HepG2 (cell line): ENCODE measurements around the gene KDM7A. TPM values are rescaled to one million over a fixed set of nuclear protein-coding genes. Genes with fewer than 3 reads are reported as not detected.

Experiments used
- ARNTL ChIP-seq: sonication (generic); formaldehyde crosslinking; IDR thresholded peaks from 2 replicates; pipeline ENCODE4 v1.4.0; 2020; ENCODE audit warnings: mild to moderate bottlenecking, missing genetic modification reagents
- ATF2 ChIP-seq: sonication (generic); formaldehyde crosslinking; IDR thresholded peaks from 2 replicates; pipeline ENCODE4 v1.4.0; 2020; ENCODE audit warnings: missing genetic modification reagents
- CREB3 ChIP-seq: sonication (generic); formaldehyde crosslinking; IDR thresholded peaks from 2 replicates; pipeline ENCODE4 v1.5.0; 2020; ENCODE audit warnings: missing genetic modification reagents
- ELK4 ChIP-seq: sonication (generic); formaldehyde crosslinking; IDR thresholded peaks from 2 replicates; pipeline ENCODE4 v1.9.0; 2021; ENCODE audit warnings: missing genetic modification reagents, borderline replicate concordance
- GFI1 ChIP-seq: sonication (generic); formaldehyde crosslinking; IDR thresholded peaks from 2 replicates; pipeline ENCODE4 v1.5.0; 2020; ENCODE audit warnings: missing genetic modification reagents, mild to moderate bottlenecking, borderline replicate concordance
- GRHL1 ChIP-seq: sonication (generic); formaldehyde crosslinking; conservative IDR thresholded peaks from 2 replicates; pipeline ENCODE4 v1.8.0; 2022; ENCODE audit warnings: missing genetic modification reagents
- HDAC1 ChIP-seq: sonication (generic); formaldehyde crosslinking; IDR thresholded peaks from 2 replicates; pipeline ENCODE4 v1.5.1; 2020; ENCODE audit warnings: mild to moderate bottlenecking, missing genetic modification reagents
- JUND ChIP-seq: sonication (generic); formaldehyde crosslinking; IDR thresholded peaks from 2 replicates; pipeline ENCODE4 v1.8.0; 2022; ENCODE audit warnings: mild to moderate bottlenecking, missing genetic modification reagents
- YEATS2 ChIP-seq: sonication (generic); formaldehyde crosslinking; IDR thresholded peaks from 2 replicates; pipeline ENCODE4 v1.4.0; 2020; ENCODE audit warnings: missing genetic modification reagents, borderline replicate concordance
- ZGPAT ChIP-seq: IDR thresholded peaks from 2 replicates; pipeline ENCODE4 v1.6.1; 2016; ENCODE audit warnings: mild to moderate bottlenecking
- ZNF235 ChIP-seq: sonication (generic); formaldehyde crosslinking; IDR thresholded peaks from 2 replicates; pipeline ENCODE4 v1.8.1; 2023; ENCODE audit warnings: mild to moderate bottlenecking, missing genetic modification reagents, borderline replicate concordance
- ZNF264 ChIP-seq: sonication (generic); formaldehyde crosslinking; IDR thresholded peaks from 2 replicates; pipeline ENCODE4 v1.4.0; 2020; ENCODE audit warnings: missing genetic modification reagents
- ZNF441 ChIP-seq: sonication (generic); formaldehyde crosslinking; IDR thresholded peaks from 2 replicates; pipeline ENCODE4 v1.7.0; 2021; ENCODE audit warnings: missing genetic modification reagents, borderline replicate concordance
- ZNF550 ChIP-seq: sonication (generic); formaldehyde crosslinking; IDR thresholded peaks from 2 replicates; pipeline ENCODE4 v1.4.0; 2020; ENCODE audit warnings: mild to moderate bottlenecking, missing genetic modification reagents, borderline replicate concordance
- ZSCAN5A ChIP-seq: sonication (generic); formaldehyde crosslinking; IDR thresholded peaks from 2 replicates; pipeline ENCODE4 v1.8.0; 2022; ENCODE audit warnings: mild to moderate bottlenecking, missing genetic modification reagents, borderline replicate concordance
- polyA plus RNA-seq, 8 experiments: library from polyadenylated mRNA; depleted of rRNA in 3 of 8; stranded (reverse) in 7 of 8; unstranded in 1 of 8; fragments of >200 nt; fragmentation: Illumina TruSeq in 4 of 8; extraction: Trizol in 4 of 8; gene quantifications; 2 replicates each; pipeline versions ENCODE4 v1.2.1 to v1.2.3, GENCODE V29; 2011 to 2016; ENCODE audit warnings: low read depth in 4 of 8, missing spikeins in 1 of 8, mixed read lengths in 1 of 8; ENCODE audit not compliant: insufficient read depth in 1 of 8
- total RNA-seq, 5 experiments: library from RNA; depleted of rRNA; stranded (reverse); fragments of >200 nt; fragmentation: Illumina TruSeq; extraction: Trizol; gene quantifications; 2 replicates each; pipeline ENCODE4 v1.2.3, GENCODE V29; 2016; ENCODE audit warnings: low read depth in 1 of 5

Gene KDM7A
- total and polyA plus RNA-seq, 2 of the 13 experiments (the other 11 are each of a cell fraction or from before 2014, with no cell fraction given), result 10.8 to 16.8 TPM

GRCh38 chr7:140225562-140226249, 48.9 kb upstream of the KDM7A start (continued):
- TF ChIP-seq ZNF235, result no peak
- TF ChIP-seq HDAC1 (CRISPR knock-in tag), result no peak; the same call in 1 of the 2 replicates
- TF ChIP-seq ZGPAT (CRISPR knock-in tag), result no peak
- TF ChIP-seq ZSCAN5A (CRISPR knock-in tag), result no peak
- peak; percentile 43; the same call in 1 of the 2 replicates for TF ChIP-seq ATF2 (CRISPR knock-in tag)
- no peak for TF ChIP-seq JUND
- no peak for TF ChIP-seq CREB3 (CRISPR knock-in tag)
- no peak for TF ChIP-seq YEATS2 (CRISPR knock-in tag)
- TF ChIP-seq ZNF441 (CRISPR knock-in tag), result no peak
- TF ChIP-seq ELK4, result no peak
- TF ChIP-seq ARNTL (CRISPR knock-in tag), result no peak
- no peak for TF ChIP-seq GRHL1 (CRISPR knock-in tag)
- TF ChIP-seq GFI1 (CRISPR knock-in tag), result peak; percentile 9; the same call in 1 of the 2 replicates
- no peak for TF ChIP-seq ZNF550 (CRISPR knock-in tag)
- TF ChIP-seq ZNF264 (CRISPR knock-in tag), result peak; percentile 14; the same call in 1 of the 2 replicates
